HepG2 (cell line): Measurements from ENCODE around the gene OAS3. TPM values are rescaled to one million over a fixed set of nuclear protein-coding genes. Genes with fewer than 3 reads are reported as not detected.

Source experiments
- ATAC-seq: fragments of 200-7000 bp; cut with Tn5 transposase; 3 replicates; pipeline ENCODE4 v1.9.1; 2020; ENCODE audit warnings: mild to moderate bottlenecking, moderate library complexity
- BruUV-seq: library from RNA; stranded (reverse); fragments of 400-500 nt; replicated peaks from 2 replicates; lab custom pipeline; 2021; lab: Mats Ljungman, UMichigan
- CTCF ChIA-PET: fragments of 300-600 bp; formaldehyde crosslinking; extraction: SDS; loops from one replicate; lab custom pipeline; 2021; ENCODE audit warnings: low total read pairs, inconsistent platforms, low intra/inter-chr PET ratio; lab: Yijun Ruan, JAX
- POLR2A ChIA-PET: fragments of 350-600 bp; sonication (Branson Sonifier 250); formaldehyde crosslinking; loops from one replicate; lab custom pipeline; 2020; ENCODE audit warnings: antibody characterized with exemption, inconsistent platforms; lab: Yijun Ruan, JAX
- DNase-seq: peaks from one replicate; pipeline ENCODE4 v3.0.0-alpha.2; 2015; ENCODE audit warnings: low spot score
- FAIRE-seq: peaks from 3 replicates; lab custom pipeline; 2011; peaks lifted over from hg19 to GRCh38; lab: Jason Lieb, UNC
- H2AFZ ChIP-seq: one replicate; pipeline ENCODE4 v1.6.1; 2011; ENCODE audit warnings: low read length, inconsistent platforms
- H3K27ac ChIP-seq: fragments of 300-600 bp; 3 replicates; pipeline ENCODE4 v1.8.0; 2011; ENCODE audit warnings: mixed run types, mild to moderate bottlenecking, mixed read lengths, low read length, inconsistent platforms; ENCODE audit not compliant: insufficient read depth; ENCODE audit errors: extremely low read length
- H3K27me3 ChIP-seq, 2 experiments: fragments of 200-600 bp in 1 of 2; 2 replicates in 1 of 2; 3 replicates in 1 of 2; pipeline versions ENCODE4 v1.6.0 to v1.8.0; 2011; ENCODE audit warnings: low read length in 2 of 2, mild to moderate bottlenecking in 2 of 2, moderate library complexity in 2 of 2, inconsistent platforms in 1 of 2; ENCODE audit not compliant: insufficient read depth in 2 of 2, control insufficient read depth in 1 of 2
- H3K36me3 ChIP-seq, 2 experiments: fragments of 200-600 bp in 1 of 2; replicated peaks in 1 of 2; 2 replicates in 1 of 2; 3 replicates in 1 of 2; pipeline versions ENCODE4 v1.5.1 to v1.8.0; 2011; ENCODE audit warnings: low read length in 2 of 2, inconsistent platforms in 1 of 2; ENCODE audit not compliant: insufficient read depth in 2 of 2, control insufficient read depth in 1 of 2
- H3K4me1 ChIP-seq: 2 replicates; pipeline ENCODE4 v1.5.1; 2012; ENCODE audit warnings: low read length, inconsistent platforms; ENCODE audit not compliant: insufficient read depth
- H3K4me2 ChIP-seq: 2 replicates; pipeline ENCODE4 v1.6.0; 2011; ENCODE audit warnings: low read depth, low read length, inconsistent platforms
- H3K4me3 ChIP-seq, 3 experiments: fragments of 200-600 bp in 1 of 3; sonication (generic), shearing (Covaris generic) in 1 of 3; replicated peaks in 1 of 3; 2 replicates each; pipeline ENCODE4 v1.5.1; 2011 to 2016; ENCODE audit warnings: low read length in 3 of 3, inconsistent platforms in 2 of 3, low read depth in 2 of 3, mild to moderate bottlenecking in 2 of 3, control low read depth in 1 of 3, mixed read lengths in 1 of 3; ENCODE audit not compliant: insufficient read depth in 1 of 3
- H3K79me2 ChIP-seq: one replicate; pipeline ENCODE4 v1.6.1; 2011; ENCODE audit warnings: low read length, inconsistent platforms; ENCODE audit not compliant: insufficient read depth
- H3K9ac ChIP-seq: 2 replicates; pipeline ENCODE4 v1.6.0; 2011; ENCODE audit warnings: mild to moderate bottlenecking, low read depth, low read length, inconsistent platforms; ENCODE audit not compliant: insufficient read depth
- H3K9me3 ChIP-seq: 2 replicates; pipeline ENCODE4 v1.5.1; 2012; ENCODE audit warnings: mild to moderate bottlenecking, low read length
- H4K20me1 ChIP-seq: 2 replicates; pipeline ENCODE4 v1.6.0; 2011; ENCODE audit warnings: inconsistent platforms, mild to moderate bottlenecking, low read length, moderate library complexity; ENCODE audit not compliant: insufficient read depth
- ATF7-NPFF ChIP-seq: sonication (generic); formaldehyde crosslinking; IDR thresholded peaks from 2 replicates; pipeline ENCODE4 v1.8.1; 2023; ENCODE audit warnings: mild to moderate bottlenecking, low read depth, missing genetic modification reagents, moderate library complexity
- CCAR2 ChIP-seq: fragments of 200-400 bp; formaldehyde crosslinking; optimal IDR thresholded peaks from 2 replicates; pipeline ENCODE3; 2018; ENCODE audit warnings: low read depth, mild to moderate bottlenecking, low read length, moderate library complexity
- GABPB1 ChIP-seq: IDR thresholded peaks from 2 replicates; pipeline ENCODE4 v1.6.1; 2016; ENCODE audit warnings: mild to moderate bottlenecking, missing genetic modification reagents, moderate library complexity, missing compliant biosample characterization
- HCFC1 ChIP-seq: fragments of 150-350 bp; IDR thresholded peaks from 2 replicates; pipeline ENCODE4 v1.6.1; 2014; ENCODE audit warnings: low read depth, low read length
- JUNB ChIP-seq: sonication (generic); formaldehyde crosslinking; IDR thresholded peaks from 2 replicates; pipeline ENCODE4 v1.8.0; 2022; ENCODE audit warnings: missing genetic modification reagents, mild to moderate bottlenecking, borderline replicate concordance
- MAFF ChIP-seq: IDR thresholded peaks from 2 replicates; pipeline ENCODE4 v1.6.1; 2011; ENCODE audit warnings: low read depth, low read length, improper control_type of control experiment
- PAF1 ChIP-seq: IDR thresholded peaks from 2 replicates; pipeline ENCODE4 v1.6.1; 2016; ENCODE audit warnings: missing genetic modification reagents, missing compliant biosample characterization
- PCBP1 ChIP-seq: fragments of 200-400 bp; formaldehyde crosslinking; IDR thresholded peaks from 2 replicates; pipeline ENCODE4 v1.6.1; 2017; ENCODE audit warnings: mild to moderate bottlenecking, low read depth, low read length, borderline replicate concordance
- SMYD3 ChIP-seq: sonication (generic); formaldehyde crosslinking; IDR thresholded peaks from 2 replicates; pipeline ENCODE4 v1.8.1; 2023; ENCODE audit warnings: mild to moderate bottlenecking, missing genetic modification reagents
- TRIM22 ChIP-seq: fragments of 450-650 bp; IDR thresholded peaks from 2 replicates; pipeline ENCODE4 v1.6.1; 2017
- ZNF576 ChIP-seq: sonication (generic); formaldehyde crosslinking; IDR thresholded peaks from 2 replicates; pipeline ENCODE4 v1.4.0; 2020; ENCODE audit warnings: mild to moderate bottlenecking, missing genetic modification reagents
- ZNF597 ChIP-seq: sonication (generic); formaldehyde crosslinking; IDR thresholded peaks from 2 replicates; pipeline ENCODE4 v1.5.0; 2020; ENCODE audit warnings: missing genetic modification reagents
- ZNF629 ChIP-seq: sonication (generic); formaldehyde crosslinking; conservative IDR thresholded peaks from 2 replicates; pipeline ENCODE4 v1.5.0; 2020; ENCODE audit warnings: missing genetic modification reagents
- ZNF800 ChIP-seq: sonication (generic); formaldehyde crosslinking; IDR thresholded peaks from 2 replicates; pipeline ENCODE4 v1.4.0; 2020; ENCODE audit warnings: missing genetic modification reagents
- ZNF841 ChIP-seq: sonication (generic); formaldehyde crosslinking; IDR thresholded peaks from 2 replicates; pipeline ENCODE4 v1.8.1; 2023; ENCODE audit warnings: missing genetic modification reagents, borderline replicate concordance
- WGBS: methylation state at CpG from one replicate; pipeline ENCODE4 v1.1.6; 2017; ENCODE audit warnings: low lambda C conversion rate; 5-methylcytosine and 5-hydroxymethylcytosine counted together
- in situ Hi-C: cut with HindIII; loops from 2 replicates; pipeline ENCODE4 v1.10.0; 2017; ENCODE audit warnings: low pct_unique_long_range_greater_than_20kb; ENCODE audit not compliant: extremely low pct_ligation_motif_present
- intact Hi-C: fragments of 100-400 bp; cut with micrococcal nuclease; formaldehyde crosslinking; loops from one replicate; pipeline ENCODE4 v1.10.0; 2022; ENCODE audit not compliant: unreplicated experiment
- polyA plus RNA-seq, 8 experiments: library from polyadenylated mRNA; depleted of rRNA in 3 of 8; stranded (reverse) in 7 of 8; unstranded in 1 of 8; fragments of >200 nt; fragmentation: Illumina TruSeq in 4 of 8; extraction: Trizol in 4 of 8; gene quantifications; 2 replicates each; pipeline versions ENCODE4 v1.2.1 to v1.2.3, GENCODE V29; 2011 to 2016; ENCODE audit warnings: low read depth in 4 of 8, missing spikeins in 1 of 8, mixed read lengths in 1 of 8; ENCODE audit not compliant: insufficient read depth in 1 of 8
- total RNA-seq, 5 experiments: library from RNA; depleted of rRNA; stranded (reverse); fragments of >200 nt; fragmentation: Illumina TruSeq; extraction: Trizol; gene quantifications; 2 replicates each; pipeline ENCODE4 v1.2.3, GENCODE V29; 2016; ENCODE audit warnings: low read depth in 1 of 5

Gene OAS3
- total and polyA plus RNA-seq, 2 of the 13 experiments (the other 11 are each of a cell fraction or from before 2014, with no cell fraction given): 4.8 to 10.5 TPM

DNA sequence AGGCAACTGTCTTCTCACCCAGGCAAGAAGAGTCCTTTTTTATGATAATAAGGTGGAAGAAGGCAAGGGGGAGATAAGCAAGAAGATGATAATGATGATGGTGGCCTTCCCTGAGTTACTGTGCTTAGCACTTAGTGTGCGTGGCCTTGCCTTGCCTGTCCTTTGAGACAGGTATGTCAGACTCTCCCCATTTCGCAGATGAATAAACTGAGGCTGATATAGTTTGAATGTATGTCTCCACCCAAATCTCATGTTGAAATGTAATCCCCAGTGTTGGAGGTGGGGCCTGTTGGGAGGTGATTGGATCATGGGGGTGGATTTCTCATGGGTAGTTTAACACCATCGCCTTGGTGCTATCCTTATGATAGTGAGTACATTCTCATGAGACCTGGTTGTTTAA, 8.6 kb upstream of the OAS3 start:
- no TSS peak for BruUV-seq
- in situ Hi-C loops: no loop called here
- ChIA-PET CTCF (no interaction called here), POLR2A (no interaction called here)
- FAIRE-seq (no peak), DNase-seq (no peak), ATAC-seq (no peak)
- Histone ChIP-seq H4K20me1 (no peaks in the 10 kb centered on the region), H3K4me2 (no peak overlapping the region), H3K9ac (no peak overlapping the region), H3K79me2 (no peaks in the 10 kb centered on the region), H3K4me1 (peaks cover 32% of the 10 kb centered on the region), H3K36me3 (no peaks in the 10 kb centered on the region), H3K27me3 (no peaks in the 10 kb centered on the region), H2AFZ (no peak overlapping the region), H3K9me3 (no peaks in the 10 kb centered on the region; the same call in 1 of the 2 replicates), H3K27ac (no peak overlapping the region), H3K4me3 (no peak overlapping the region)
- intact Hi-C loops: no loop called here
- 67% methylated on average over 3 of the region's 3 CpGs for WGBS
- TF ChIP-seq ZNF629 (CRISPR knock-in tag): peak; percentile 59; the same call in 1 of the 2 replicates
- TF ChIP-seq ZNF576: no peak

DNA sequence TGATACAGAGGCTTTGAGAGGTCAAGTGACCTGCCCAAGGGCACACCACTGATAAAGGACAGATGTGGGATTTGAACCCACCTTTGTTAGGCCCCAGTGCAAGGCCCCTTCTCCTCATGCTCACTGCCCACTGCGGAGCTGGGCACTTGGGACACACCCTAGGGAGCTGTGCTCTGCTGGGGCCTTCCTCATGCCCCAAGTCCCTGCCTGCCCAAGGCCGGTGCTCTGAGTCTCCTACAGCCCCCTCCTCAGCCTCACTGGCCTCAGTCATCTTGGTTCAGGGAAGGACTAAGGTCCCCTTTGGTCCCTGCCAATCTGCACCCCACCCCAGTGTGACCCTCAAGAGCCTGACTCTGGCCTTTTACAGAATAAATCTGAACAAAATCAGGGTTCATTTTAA, 7.9 kb upstream of the OAS3 start:
- Histone ChIP-seq H3K9ac (no peak overlapping the region), H3K9me3 (no peaks in the 10 kb centered on the region; the same call in 1 of the 2 replicates), H3K27me3 (no peaks in the 10 kb centered on the region), H3K27ac (no peak overlapping the region), H4K20me1 (no peaks in the 10 kb centered on the region), H2AFZ (no peak overlapping the region), H3K4me1 (peaks cover 26% of the 10 kb centered on the region), H3K36me3 (no peaks in the 10 kb centered on the region), H3K4me2 (no peak overlapping the region), H3K79me2 (no peaks in the 10 kb centered on the region), H3K4me3 (no peak overlapping the region)
- DNase-seq (no peak), FAIRE-seq (no peak), ATAC-seq (no peak)
- ChIA-PET CTCF (no interaction called here), POLR2A (no interaction called here)
- in situ Hi-C loops (no loop called here), intact Hi-C loops (no loop called here)
- no TSS peak for BruUV-seq
- 25% methylated on average over 1 of the region's 2 CpGs for WGBS
- TF ChIP-seq ATF7-NPFF (CRISPR knock-in tag) (no peak), CCAR2 (no peak), ZNF800 (CRISPR knock-in tag) (no peak), GABPB1 (CRISPR knock-in tag) (no peak), SMYD3 (CRISPR knock-in tag) (no peak), TRIM22 (no peak), JUNB (CRISPR knock-in tag) (no peak), MAFF (no peak), ZNF841 (CRISPR knock-in tag) (no peak), PAF1 (no peak), PCBP1 (no peak), HCFC1 (no peak), ZNF597 (CRISPR knock-in tag) (no peak)
